Effector CD8-positive, alpha-beta T cell (primary cell): ENCODE measurements around the gene C1orf21.
"Not testable (repeated sequence)": the region's sequence is repeated elsewhere in the genome, so short reads cannot be mapped to it uniquely, and the experiment has no call there.

Experiments
- DNase-seq: peaks from one replicate; lab custom pipeline; 2025; lab: John Stamatoyannopoulos, UW
- total RNA-seq, 4 experiments: gene quantifications; one replicate each; lab custom pipeline; 2026; lab: John Stamatoyannopoulos, UW

The C1orf21 gene, protein sequence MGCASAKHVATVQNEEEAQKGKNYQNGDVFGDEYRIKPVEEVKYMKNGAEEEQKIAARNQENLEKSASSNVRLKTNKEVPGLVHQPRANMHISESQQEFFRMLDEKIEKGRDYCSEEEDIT
- total RNA-seq: 24.9 to 291 (median 226) reads per million in 4 experiments

DNA sequence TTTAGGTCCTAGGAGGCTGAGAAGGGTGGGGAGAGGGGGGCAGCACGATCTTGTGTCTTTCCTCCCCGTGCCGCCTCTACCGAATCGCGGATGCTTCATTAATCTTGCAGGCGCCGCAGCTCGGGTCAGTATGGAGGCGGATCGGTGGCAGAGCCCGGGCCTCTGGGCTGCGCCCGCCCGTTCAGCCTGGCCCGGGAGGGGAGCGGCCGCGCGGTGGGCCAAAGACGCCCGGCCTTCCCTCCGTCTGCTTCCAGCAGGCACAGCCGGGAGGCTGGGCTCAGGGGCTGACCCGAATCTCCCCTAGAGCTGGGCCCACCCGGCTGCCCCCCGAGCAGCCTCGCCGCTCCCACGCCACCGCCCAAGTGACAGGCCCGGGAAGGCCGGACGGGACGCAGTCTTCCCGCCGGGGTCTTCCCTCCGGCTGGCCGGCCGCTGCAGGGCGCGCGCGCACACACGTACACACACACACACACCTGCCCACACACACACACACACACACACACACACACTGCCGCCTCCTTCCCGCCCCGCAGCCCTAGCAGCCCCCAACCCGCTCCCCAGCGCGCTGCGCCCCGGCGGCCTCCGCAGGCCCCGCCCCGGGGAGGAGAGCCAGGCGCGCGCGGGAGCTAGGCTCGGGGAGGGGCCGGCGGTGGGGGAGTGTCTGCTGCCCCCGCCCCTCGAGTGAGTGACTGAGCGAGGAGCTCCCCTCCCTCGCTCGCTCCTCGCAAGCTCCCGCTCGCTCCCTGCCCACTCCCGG, at the start of gene C1orf21:
Gene C1orf21 (plus strand): TSS at position 718 of the 757 bp plus-strand sequence. CDS start 90,481 bp downstream, outside the sequence.
- DNase-seq: peak; percentile 17

DNA sequence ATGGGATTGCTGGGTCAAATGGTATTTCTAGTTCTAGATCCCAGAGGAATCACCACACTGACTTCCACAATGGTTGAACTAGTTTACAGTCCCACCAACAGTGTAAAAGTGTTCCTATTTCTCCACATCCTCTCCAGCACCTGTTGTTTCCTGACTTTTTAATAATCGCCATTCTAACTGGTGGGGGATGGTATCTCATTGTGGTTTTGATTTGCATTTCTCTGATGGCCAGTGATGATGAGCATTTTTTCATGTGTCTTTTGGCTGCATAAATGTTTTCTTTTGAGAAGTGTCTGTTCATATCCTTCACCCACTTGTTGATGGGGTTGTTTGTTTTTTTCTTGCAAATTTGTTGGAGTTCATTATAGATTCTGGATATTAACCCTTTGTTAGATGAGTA, 49.0 kb upstream of the C1orf21 start:
- DNase-seq: not testable (repeated sequence)

DNA sequence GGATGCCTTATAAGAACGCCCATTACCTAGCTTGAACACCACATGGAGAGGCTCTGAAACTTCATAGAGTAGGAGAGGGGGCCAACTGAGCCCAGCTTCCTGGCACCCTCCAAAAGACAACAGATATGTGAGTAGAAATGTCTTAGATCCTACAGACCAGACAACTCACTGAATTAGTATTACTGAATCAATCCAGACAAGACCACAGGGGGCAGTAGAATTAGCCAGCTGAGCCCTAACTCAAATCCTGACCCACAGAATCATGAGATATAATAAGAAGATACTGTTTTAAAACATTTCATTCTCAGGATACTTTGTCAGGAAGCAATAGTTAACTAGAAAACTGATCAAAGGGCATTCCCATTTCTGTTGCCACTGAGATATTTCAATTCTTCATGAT, 45.8 kb upstream of the C1orf21 start:
- DNase-seq: no peak

DNA sequence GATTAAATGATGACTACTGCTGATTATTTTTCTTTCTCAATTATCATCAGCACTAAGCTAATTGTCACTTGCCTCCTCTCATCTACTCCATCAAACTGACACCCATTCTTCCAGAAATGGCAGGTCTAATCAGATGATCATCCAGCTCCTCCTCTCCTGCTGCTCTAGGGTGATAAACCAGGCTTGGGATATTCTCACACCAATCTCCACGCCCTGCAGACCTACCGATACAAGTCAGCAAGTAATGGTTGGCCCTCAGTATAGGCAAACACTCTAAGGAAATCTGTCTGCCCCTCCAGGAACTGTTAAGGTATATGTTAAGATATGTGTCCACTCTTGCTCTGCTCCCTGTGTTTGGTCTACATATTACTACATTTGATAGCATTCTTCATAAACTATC, 36.3 kb upstream of the C1orf21 start:
- no peak for DNase-seq

DNA sequence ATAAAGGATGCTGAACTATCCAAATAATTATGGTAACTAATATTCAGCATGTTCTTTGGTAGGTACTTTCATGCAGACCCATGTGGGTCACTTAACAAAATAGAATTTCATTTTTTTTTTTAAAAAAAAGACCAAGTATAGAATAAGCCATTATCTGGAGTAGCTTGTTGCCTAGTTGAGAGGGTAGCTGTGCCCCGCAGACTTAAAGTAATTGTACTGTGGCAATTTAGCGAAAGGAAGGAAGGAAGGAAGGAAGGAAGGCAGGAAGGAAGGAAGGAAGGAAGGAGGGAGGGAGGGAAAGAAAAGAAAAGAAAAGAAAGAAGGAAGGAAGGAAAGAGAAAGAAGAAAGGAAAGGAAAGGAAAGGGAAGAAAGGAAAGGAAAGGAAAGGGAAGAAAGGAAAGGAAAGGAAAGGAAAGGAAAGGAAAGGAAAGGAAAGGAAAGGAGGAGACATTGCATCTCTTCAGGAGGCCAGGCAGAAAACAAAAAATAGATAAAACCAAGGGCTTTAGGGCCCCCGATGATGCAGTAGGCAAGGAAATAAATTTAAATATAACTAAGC, 35.3 kb upstream of the C1orf21 start:
- no peak for DNase-seq

DNA sequence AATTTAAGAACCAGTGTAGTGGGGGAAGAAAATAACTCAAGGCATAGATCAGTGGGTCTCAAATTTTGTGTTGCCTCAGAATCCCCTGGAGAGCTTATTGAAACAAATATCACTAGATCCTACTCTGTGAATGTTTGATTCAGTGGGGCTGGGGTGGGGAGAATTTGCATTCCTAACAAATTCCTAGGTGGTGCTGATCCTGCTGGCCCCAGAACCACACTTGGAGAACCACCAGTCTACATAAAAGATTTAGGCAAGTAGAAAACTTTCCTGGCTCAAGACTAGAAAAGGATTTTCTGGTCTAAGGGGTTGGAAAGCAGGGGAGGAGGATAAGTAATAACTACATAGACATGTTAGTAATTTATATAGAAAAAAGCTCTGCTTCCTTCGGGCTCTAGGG, 34.1 kb upstream of the C1orf21 start:
- DNase-seq: no peak

DNA sequence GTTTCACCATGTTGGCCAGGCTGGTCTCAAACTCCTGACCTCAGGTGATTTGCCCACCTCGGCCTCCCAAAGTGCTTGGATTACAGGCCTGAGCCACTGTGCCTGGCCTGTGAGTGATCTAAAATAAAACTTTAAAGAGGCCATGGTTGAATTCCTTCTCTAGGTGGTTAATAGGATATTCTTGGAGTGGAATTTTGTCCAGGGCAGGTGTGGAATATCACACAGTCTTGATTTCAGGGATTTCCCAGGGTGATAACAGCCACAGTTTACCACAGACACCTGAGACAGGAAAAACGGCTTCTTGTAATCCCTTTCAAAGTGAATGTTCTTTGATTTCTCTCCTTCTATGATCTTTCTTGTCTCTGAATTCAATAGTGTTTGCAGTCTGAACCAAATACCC, 32.1 kb upstream of the C1orf21 start:
- no peak for DNase-seq

DNA sequence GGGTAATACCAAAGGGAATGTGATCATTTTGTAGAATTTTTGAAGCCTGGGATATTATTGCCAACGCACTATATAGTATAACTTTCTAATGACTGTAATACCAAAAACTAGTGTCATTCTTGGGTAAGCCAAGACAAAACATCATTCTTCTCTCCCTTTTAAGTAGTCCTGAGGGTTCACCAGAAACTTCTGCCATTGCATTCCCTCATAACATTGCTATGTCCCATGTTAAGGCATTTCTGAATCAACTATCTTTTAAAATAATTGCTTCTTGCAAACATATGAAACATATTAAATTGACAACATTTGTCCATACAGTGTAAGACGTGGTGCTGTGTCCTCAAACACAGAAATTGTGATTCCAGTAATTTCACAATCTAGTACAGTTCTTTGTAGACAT, 29.9 kb upstream of the C1orf21 start:
- no peak for DNase-seq

DNA sequence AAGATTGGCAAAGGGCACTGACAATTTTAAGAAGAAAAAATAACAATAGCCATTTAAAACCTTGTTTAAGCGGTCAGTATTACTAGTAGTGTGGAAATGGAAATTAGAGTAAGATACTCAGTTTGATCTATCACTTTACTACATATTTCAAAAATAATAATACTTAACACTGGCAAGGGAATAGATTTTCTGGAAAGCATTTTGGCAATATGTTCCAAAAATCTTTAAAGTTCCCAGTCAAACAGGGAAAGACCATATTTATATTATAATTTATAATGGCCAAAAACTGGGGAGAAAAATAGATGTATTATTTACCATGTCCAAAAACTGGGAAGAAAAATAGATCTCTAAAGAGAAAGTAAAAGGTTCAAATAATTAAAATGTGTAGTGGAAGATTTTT, 28.6 kb upstream of the C1orf21 start:
- no peak for DNase-seq

DNA sequence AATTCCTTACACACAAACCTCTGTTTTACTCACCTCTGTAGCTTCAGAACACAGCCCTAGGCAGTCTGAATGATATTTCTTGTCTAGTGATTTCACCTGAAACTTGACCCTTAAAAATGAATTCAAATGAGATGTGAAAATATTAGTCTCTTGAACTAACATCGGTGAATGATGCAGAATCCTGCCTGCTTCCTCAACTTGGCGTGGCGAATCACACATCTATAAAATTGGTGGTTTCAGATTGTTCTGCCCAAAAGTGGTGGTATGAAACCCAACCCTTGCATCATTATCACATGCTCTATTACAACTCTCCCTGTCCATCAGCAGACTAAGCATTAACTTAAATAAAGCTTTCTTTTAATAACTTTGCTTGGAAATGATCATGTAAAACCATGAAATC, 26.9 kb upstream of the C1orf21 start:
- DNase-seq: no peak

DNA sequence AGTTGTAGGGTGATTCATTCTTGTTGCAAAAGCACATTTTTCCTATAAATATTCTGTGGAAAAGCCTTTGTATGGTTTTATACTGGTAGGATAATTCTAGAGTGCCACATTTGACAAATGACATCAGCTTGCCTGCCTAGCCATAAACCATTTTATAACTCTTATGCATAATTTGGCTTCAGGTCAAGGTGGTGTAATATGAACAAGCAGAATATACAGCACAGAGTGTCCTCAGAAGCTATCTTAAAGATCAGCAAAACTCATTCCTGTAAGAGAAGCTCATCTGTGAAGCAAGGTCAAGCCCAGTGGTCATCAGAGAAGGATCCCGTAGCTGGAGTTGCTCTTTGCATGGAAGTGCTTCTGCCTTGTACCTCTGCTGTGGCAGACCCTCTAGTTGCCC, 24.0 kb upstream of the C1orf21 start:
- DNase-seq: no peak

DNA sequence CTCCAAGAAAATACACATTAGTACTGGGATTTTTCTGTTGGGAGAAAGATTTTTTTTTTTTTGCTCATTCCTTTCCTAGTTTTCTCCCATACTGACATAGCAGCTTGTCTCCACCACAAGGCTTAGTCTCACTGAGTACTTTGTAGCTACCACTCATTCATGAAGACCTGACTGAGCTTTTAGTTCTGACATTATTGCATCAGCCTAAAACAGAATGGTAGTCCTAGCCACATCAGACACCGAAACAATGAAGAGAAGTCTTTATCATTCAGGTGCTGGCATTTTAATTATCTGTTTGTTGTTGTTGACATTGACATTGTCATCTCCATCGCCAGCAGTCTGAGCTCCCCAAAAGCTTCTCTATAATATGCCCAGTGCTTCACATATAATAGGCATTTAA, 21.1 kb upstream of the C1orf21 start:
- no peak for DNase-seq

DNA sequence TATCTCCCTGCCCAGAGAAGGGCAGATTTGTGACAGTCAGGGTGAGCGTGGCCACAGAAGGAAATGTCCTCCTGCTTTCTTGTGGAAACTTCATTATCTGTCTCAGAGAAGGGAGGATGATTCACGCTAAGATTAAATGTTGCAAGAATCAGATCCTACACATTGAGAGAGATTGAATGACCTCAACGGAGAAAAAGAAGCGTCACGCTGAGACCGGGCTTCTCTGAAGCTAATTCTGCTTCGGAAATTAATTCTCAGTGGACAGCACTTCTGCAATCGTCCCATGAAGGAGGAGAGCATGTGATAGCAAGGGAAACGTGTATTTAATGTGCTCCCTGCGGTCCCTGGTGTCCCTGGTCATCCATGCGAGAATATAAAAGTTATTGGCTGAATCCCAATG, 19.8 kb upstream of the C1orf21 start:
- no peak for DNase-seq

DNA sequence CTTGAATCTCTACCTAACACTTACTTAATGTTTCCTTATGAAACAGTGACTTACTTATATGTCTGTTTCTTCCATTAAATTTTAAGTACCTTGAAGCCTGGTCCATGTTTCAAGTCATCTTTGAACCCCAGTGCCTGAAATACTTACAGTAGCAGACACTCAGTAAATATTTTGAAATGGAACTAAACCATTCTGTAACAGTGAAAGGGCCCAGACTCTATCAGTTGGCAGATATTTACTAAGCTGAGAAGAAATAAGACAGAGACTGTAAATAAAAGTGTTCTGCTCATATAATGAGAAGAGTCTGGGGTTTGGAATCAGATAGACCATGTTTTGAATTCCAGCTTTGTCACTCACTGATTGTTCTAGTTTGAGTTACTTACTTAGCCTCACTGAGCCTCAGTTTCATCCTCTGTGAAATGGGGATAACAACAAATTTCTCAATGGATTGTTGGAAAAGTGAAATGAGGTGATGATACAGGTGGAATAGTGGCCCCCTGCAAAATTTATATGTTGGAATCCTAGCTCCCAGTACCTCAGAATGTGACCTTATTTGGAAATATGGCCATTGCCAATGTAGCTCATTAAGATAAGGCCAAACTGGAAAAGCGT, 19.3 kb upstream of the C1orf21 start:
- DNase-seq: no peak

DNA sequence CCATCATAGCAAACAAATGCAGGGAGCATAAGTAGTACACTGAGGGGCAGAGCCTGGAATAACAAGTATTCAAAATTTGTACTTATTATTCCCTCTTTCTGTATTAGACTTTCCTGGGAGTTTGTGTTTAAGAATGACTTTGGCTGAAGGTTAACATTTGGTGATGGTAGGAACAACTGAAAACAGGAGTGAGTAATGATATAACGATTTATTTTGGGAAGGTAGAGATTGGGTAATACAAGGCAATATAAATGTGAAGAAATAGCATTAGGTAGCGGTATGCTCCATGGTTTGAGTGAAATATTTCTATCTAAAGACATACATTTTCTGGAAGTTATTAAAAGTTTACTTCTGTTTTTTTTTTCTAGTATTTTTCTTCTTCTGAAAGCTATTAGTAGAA, 18.5 kb upstream of the C1orf21 start:
- DNase-seq: no peak

DNA sequence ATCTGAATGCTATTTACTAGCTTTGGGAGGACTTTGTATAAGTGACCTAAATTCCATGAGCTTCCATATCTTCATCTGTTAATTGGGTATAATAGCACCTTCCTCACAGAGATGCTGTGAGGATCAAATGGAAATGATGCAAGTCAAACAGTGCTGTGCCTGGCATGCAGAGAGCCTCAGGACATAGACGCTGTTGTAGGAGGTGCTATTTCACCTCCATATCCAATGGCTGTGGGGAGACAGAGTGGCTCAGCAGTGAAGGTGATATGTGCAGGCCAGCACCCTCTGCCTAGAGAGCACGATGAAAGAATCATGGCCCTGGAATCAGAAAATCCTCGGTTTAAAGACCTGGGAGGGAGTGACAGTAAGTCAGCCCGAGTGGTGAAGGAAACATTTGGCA, 16.0 kb upstream of the C1orf21 start:
- DNase-seq: no peak

DNA sequence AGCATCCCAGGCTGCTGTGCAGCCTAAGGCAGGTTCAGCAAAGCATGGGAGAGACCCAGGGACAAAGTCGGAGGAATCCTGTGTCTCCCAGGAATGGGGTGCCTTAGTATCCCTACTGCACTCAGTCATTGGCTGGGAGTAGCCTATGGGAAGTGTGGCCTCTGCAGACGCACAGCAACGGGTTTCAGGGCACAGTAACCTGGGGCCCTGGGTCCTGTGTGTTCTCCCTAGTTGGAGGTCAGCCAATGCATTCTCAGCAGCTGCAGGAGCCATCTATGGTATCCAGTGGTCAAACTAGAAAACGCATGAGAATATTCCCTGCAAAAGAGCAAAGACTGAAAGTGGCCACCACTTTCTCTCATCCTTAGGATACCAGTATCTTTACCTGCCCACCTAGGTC, 13.7 kb upstream of the C1orf21 start:
- DNase-seq: no peak

DNA sequence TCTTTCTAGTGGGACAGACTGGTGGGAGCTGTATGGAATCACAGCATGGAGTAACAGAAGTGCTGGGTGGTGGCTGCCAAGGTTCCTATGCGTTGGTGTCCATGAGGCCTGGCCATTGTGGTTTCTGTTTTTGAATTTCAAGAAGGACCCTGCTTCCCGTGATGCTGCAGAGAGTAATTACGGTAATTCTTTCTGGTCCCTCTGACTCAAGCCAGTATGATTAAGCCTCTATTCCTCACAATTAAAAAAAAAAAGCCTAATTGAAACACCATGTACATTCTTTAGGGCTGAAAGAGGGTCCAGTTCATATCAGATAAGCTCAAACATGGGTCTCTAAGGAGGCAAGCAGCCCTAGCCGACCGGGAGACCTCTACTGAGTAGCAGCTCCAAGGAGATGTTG, 10.5 kb upstream of the C1orf21 start:
- no peak for DNase-seq

DNA sequence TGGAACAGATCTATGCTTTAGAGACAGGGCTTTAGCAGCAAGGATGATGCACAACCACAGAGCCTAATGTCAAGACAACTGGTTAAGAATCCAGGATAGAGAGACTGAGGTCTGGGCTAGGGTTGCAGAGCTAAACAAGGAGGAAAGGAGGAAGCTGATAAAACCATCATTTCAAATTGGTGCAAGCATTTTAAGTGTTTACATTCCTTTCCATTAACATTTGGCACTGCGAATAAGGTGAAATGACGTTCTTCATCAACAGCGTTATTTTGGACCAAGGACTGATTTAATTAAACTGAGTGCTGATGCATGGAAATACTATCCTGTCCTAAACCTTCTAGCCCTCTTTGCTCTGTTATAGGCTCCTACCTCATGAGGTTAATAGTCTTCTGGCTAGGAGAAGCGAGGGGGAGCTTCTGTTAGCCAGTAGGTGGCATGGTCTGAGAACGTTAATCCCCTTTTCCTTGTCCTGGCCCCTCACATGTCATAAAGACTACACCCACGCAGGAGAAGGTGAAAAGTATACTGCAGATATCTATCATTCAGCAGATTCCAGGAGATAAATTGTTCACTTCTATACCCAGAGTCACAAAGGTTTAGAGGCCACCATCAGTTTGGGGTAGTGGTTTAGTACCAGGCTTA, 7.6 kb upstream of the C1orf21 start:
- no peak for DNase-seq

DNA sequence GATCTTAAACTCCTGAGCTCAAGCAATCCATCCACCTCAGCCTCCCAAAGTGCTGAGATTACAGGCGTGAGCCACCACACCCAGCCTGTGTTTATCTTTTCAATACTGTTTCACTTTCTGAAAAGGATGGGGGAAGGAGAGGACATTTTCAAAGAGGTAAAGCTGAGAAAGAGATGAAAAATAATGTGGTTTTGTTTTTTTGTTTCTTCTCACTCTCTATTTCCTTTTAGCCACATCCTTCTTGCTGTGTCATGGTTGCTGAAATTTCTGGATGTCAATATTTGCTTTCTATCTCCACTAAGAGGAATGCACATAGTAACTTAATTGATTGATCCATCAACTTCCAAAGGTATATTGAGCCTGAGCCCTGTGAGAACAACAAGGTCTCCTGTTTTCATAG, 6.4 kb upstream of the C1orf21 start:
- no peak for DNase-seq

DNA sequence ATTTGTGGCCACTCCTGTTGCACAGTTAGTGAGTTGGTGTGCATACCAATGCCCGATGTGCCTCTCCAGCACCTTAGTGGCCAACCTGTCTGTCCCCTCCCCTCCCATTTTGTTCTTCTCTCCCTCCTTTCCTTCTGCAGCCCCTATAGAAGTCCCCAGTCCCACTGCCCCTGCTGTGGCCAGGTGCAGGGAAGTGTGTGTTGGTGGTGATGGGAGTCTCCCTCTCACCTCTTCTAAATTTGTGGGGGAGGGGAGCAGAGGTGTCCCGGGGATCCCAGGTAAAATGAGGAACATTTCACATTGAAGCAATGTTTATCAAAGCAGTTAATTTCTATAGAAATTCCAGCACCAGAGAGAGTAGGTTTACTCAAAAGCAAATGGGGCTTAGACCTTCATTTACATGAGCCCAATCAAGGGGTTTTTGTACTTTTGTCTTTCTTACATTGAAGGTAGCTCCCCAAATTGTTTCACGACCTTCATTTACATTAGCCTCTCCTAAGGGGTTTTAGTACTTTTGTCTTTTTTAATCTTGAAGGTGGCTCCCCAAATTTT, 3.0 kb upstream of the C1orf21 start:
- DNase-seq: no peak

DNA sequence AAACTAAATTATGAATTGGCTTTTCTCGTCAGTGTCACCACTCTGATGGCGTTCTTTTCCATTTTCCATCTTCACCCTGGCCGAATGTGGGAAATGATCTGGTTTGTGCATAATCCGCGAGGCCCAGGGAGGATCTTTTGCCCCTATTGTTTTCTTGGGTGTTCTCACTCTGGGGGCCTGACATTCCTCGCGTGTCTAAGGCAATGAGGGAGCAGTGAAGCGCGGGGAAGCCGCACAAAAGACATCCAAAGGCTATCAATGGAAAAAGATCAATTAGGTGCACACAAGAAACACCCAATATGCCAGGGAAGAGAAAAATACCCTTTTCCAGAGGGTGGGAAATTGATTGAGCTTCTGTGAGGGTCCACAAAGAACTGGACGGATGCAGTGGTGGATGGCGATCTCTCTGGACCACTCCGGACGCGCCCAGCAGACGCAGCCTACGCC, 941 bp upstream of the C1orf21 start:
- no peak for DNase-seq
